HL-60 (cell line): Measurements from ENCODE around the gene WNT5A.

ENCODE experiments used
- CTCF ChIP-seq: IDR thresholded peaks from one replicate; pipeline ENCODE4 v1.5.1; 2011; ENCODE audit warnings: low read length, control low read depth, inconsistent platforms; ENCODE audit not compliant: insufficient read depth
- GABPA ChIP-seq: IDR thresholded peaks from 2 replicates; pipeline ENCODE4 v1.6.1; 2012; ENCODE audit warnings: low read depth
- POLR2AphosphoS5 ChIP-seq: IDR thresholded peaks from 2 replicates; pipeline ENCODE4 v1.6.1; 2012; ENCODE audit warnings: low read depth
- REST ChIP-seq: IDR thresholded peaks from 2 replicates; pipeline ENCODE4 v1.6.1; 2012; ENCODE audit warnings: low read depth; ENCODE audit not compliant: insufficient replicate concordance
- SPI1 ChIP-seq: IDR thresholded peaks from 2 replicates; pipeline ENCODE4 v1.6.1; 2012; ENCODE audit warnings: low read depth, mild to moderate bottlenecking, borderline replicate concordance

GRCh38 chr3:55486857-55487380 lies at the start of gene WNT5A:
- TF ChIP-seq CTCF (no peak), REST (no peak), POLR2AphosphoS5 (no peak), GABPA (no peak), SPI1 (no peak)
